Neural cell (in vitro differentiated cells): ENCODE measurements around the gene GET3.

Experiments
- EP300 ChIP-seq: fragments of 450-650 bp; conservative IDR thresholded peaks from 2 replicates; pipeline ENCODE4 v1.6.1; 2014; ENCODE audit warnings: antibody characterized with exemption, mild to moderate bottlenecking, moderate library complexity; ENCODE audit not compliant: poor library complexity, severe bottlenecking
- EZH2 ChIP-seq: fragments of 200-600, 300-800 bp; shearing (Covaris generic), sonication (generic); IDR thresholded peaks from 2 replicates; pipeline ENCODE4 v1.6.1; 2014; ENCODE audit warnings: antibody characterized with exemption, low read length, borderline replicate concordance, mild to moderate bottlenecking; ENCODE audit not compliant: insufficient read depth, poor library complexity, severe bottlenecking
- POLR2AphosphoS5 ChIP-seq: IDR thresholded peaks from 2 replicates; pipeline ENCODE4 v1.6.1; 2012
- RAD21 ChIP-seq: fragments of 450-650 bp; conservative IDR thresholded peaks from 2 replicates; pipeline ENCODE4 v1.6.1; 2014; ENCODE audit warnings: antibody characterized with exemption, mild to moderate bottlenecking, moderate library complexity
- REST ChIP-seq: IDR thresholded peaks from 2 replicates; pipeline ENCODE4 v1.6.1; 2012; ENCODE audit warnings: borderline replicate concordance
- SMC3 ChIP-seq: fragments of 450-650 bp; conservative IDR thresholded peaks from 2 replicates; pipeline ENCODE4 v1.6.1; 2014; ENCODE audit warnings: antibody characterized with exemption, mild to moderate bottlenecking, moderate library complexity; ENCODE audit not compliant: poor library complexity
- TAF1 ChIP-seq: IDR thresholded peaks from 2 replicates; pipeline ENCODE4 v1.6.1; 2012; ENCODE audit warnings: low read depth
- TF ChIP-seq, protein P1 (sequence below): fragments of 450-650 bp; IDR thresholded peaks from 2 replicates; pipeline ENCODE4 v1.5.1; 2014; ENCODE audit warnings: antibody characterized with exemption, mild to moderate bottlenecking, moderate library complexity; ENCODE audit not compliant: poor library complexity, severe bottlenecking

GRCh38 chr19:12723381-12723640 is 14.0 kb upstream of the GET3 start:
- TF ChIP-seq, protein P1, sequence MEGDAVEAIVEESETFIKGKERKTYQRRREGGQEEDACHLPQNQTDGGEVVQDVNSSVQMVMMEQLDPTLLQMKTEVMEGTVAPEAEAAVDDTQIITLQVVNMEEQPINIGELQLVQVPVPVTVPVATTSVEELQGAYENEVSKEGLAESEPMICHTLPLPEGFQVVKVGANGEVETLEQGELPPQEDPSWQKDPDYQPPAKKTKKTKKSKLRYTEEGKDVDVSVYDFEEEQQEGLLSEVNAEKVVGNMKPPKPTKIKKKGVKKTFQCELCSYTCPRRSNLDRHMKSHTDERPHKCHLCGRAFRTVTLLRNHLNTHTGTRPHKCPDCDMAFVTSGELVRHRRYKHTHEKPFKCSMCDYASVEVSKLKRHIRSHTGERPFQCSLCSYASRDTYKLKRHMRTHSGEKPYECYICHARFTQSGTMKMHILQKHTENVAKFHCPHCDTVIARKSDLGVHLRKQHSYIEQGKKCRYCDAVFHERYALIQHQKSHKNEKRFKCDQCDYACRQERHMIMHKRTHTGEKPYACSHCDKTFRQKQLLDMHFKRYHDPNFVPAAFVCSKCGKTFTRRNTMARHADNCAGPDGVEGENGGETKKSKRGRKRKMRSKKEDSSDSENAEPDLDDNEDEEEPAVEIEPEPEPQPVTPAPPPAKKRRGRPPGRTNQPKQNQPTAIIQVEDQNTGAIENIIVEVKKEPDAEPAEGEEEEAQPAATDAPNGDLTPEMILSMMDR: no peak
- TF ChIP-seq REST (no peak), EP300 (no peak), EZH2 (no peak), POLR2AphosphoS5 (no peak), TAF1 (no peak), SMC3 (no peak), RAD21 (no peak)
